Astrocyte (in vitro differentiated cells and primary cell): ENCODE results near the gene TSG101. TPM values are rescaled to one million over a fixed set of nuclear protein-coding genes. Genes with fewer than 3 reads are reported as not detected.

Experiments used
- DNase-seq: peaks from one replicate; pipeline ENCODE4 v3.0.0-alpha.2; 2010; ENCODE audit warnings: low read depth
- FAIRE-seq: peaks from 2 replicates; lab custom pipeline; 2011; peaks lifted over from hg19 to GRCh38; lab: Jason Lieb, UNC
- H2AFZ ChIP-seq: 2 replicates; pipeline ENCODE4 v1.6.0; 2012; ENCODE audit warnings: low read depth, low read length, inconsistent platforms
- H3K27ac ChIP-seq: 2 replicates; pipeline ENCODE4 v1.5.1; 2011; ENCODE audit warnings: low read depth, low read length, inconsistent platforms
- H3K27me3 ChIP-seq: 2 replicates; pipeline ENCODE4 v1.6.0; 2011; ENCODE audit warnings: low read length, inconsistent platforms; ENCODE audit not compliant: insufficient read depth
- H3K36me3 ChIP-seq: 2 replicates; pipeline ENCODE4 v1.5.1; 2011; ENCODE audit warnings: low read length, inconsistent platforms; ENCODE audit not compliant: insufficient read depth
- H3K4me1 ChIP-seq: 2 replicates; pipeline ENCODE4 v1.5.1; 2011; ENCODE audit warnings: low read length, inconsistent platforms; ENCODE audit not compliant: insufficient read depth
- H3K4me2 ChIP-seq: 2 replicates; pipeline ENCODE4 v1.6.0; 2012; ENCODE audit warnings: low read length, inconsistent platforms
- H3K4me3 ChIP-seq: 2 replicates; pipeline ENCODE4 v1.5.1; 2011; ENCODE audit warnings: low read depth, mild to moderate bottlenecking, low read length, inconsistent platforms; ENCODE audit not compliant: insufficient read depth
- H3K79me2 ChIP-seq: 2 replicates; pipeline ENCODE4 v1.6.0; 2012; ENCODE audit warnings: mild to moderate bottlenecking, low read length, inconsistent platforms; ENCODE audit not compliant: insufficient read depth
- H3K9ac ChIP-seq: 2 replicates; pipeline ENCODE4 v1.6.0; 2012; ENCODE audit warnings: mild to moderate bottlenecking, low read length, inconsistent platforms
- H3K9me3 ChIP-seq: 2 replicates; pipeline ENCODE4 v1.5.1; 2012; ENCODE audit warnings: low read depth, mild to moderate bottlenecking, low read length, inconsistent platforms; ENCODE audit not compliant: insufficient read depth
- H4K20me1 ChIP-seq: 2 replicates; pipeline ENCODE4 v1.6.0; 2012; ENCODE audit warnings: low read length, inconsistent platforms; ENCODE audit not compliant: insufficient read depth
- H3K27ac Mint-ChIP-seq: one replicate; pipeline ENCODE4 v1.8.0; 2021; ENCODE audit warnings: mild to moderate bottlenecking, mixed read lengths; ENCODE audit not compliant: unreplicated experiment
- H3K27me3 Mint-ChIP-seq: one replicate; pipeline ENCODE4 v1.8.0; 2021; ENCODE audit warnings: low read depth, mixed read lengths; ENCODE audit not compliant: unreplicated experiment
- H3K36me3 Mint-ChIP-seq: one replicate; pipeline ENCODE4 v1.8.0; 2021; ENCODE audit warnings: low read depth, mixed read lengths; ENCODE audit not compliant: unreplicated experiment
- H3K4me1 Mint-ChIP-seq: one replicate; pipeline ENCODE4 v1.8.0; 2021; ENCODE audit warnings: low read depth, mixed read lengths; ENCODE audit not compliant: unreplicated experiment
- H3K4me3 Mint-ChIP-seq: one replicate; pipeline ENCODE4 v1.8.0; 2021; ENCODE audit warnings: mild to moderate bottlenecking, moderate library complexity, mixed read lengths; ENCODE audit not compliant: unreplicated experiment
- H3K9me3 Mint-ChIP-seq: one replicate; pipeline ENCODE4 v1.8.0; 2021; ENCODE audit warnings: mild to moderate bottlenecking, mixed read lengths; ENCODE audit not compliant: unreplicated experiment
- CTCF ChIP-seq: IDR thresholded peaks from 2 replicates; pipeline ENCODE4 v1.5.1; 2011; ENCODE audit warnings: low read depth, mild to moderate bottlenecking, inconsistent platforms, low read length, moderate library complexity; ENCODE audit not compliant: insufficient read depth
- EZH2 ChIP-seq: IDR thresholded peaks from 2 replicates; pipeline ENCODE4 v1.6.1; 2012; ENCODE audit warnings: mild to moderate bottlenecking, low read length, inconsistent platforms; ENCODE audit not compliant: insufficient read depth
- total RNA-seq: library from RNA; stranded (reverse); gene quantifications from 2 replicates; pipeline ENCODE4 v1.2.1, GENCODE V29; 2021

The TSG101 gene
- total RNA-seq, 1 donor from 2014 or later, result 53.1 TPM

- Mint-ChIP-seq H3K27me3 (peaks cover 2% of the 10 kb centered on the region), H3K36me3 (peaks cover 2% of the 10 kb centered on the region), H3K9me3 (no peaks in the 10 kb centered on the region), H3K27ac (no peak overlapping the region), H3K4me1 (peaks cover 3% of the 10 kb centered on the region), H3K4me3 (no peak overlapping the region)
- Histone ChIP-seq H3K4me1 (no peaks in the 10 kb centered on the region), H4K20me1 (no peaks in the 10 kb centered on the region), H3K9ac (no peak overlapping the region), H3K4me2 (no peak overlapping the region), H3K4me3 (no peak overlapping the region), H3K36me3 (no peaks in the 10 kb centered on the region), H3K9me3 (no peaks in the 10 kb centered on the region), H2AFZ (no peak overlapping the region), H3K27me3 (no peaks in the 10 kb centered on the region), H3K79me2 (no peaks in the 10 kb centered on the region), H3K27ac (no peak overlapping the region)
- TF ChIP-seq CTCF (no peak), EZH2 (no peak)
- DNase-seq (peak; percentile 13), FAIRE-seq (no peak)
Measured at GRCh38 chr11:18452927-18453326, 73.8 kb downstream of the TSG101 start.

GRCh38 chr11:18449251-18449650 lies 77.5 kb downstream of the TSG101 start:
- Mint-ChIP-seq H3K4me3 (no peak overlapping the region), H3K4me1 (no peaks in the 10 kb centered on the region), H3K27ac (no peak overlapping the region), H3K27me3 (no peaks in the 10 kb centered on the region), H3K9me3 (no peaks in the 10 kb centered on the region), H3K36me3 (no peaks in the 10 kb centered on the region)
- Histone ChIP-seq H3K9me3 (no peaks in the 10 kb centered on the region), H3K4me3 (no peak overlapping the region), H4K20me1 (no peaks in the 10 kb centered on the region), H3K27ac (no peak overlapping the region), H3K4me1 (no peaks in the 10 kb centered on the region), H3K79me2 (no peaks in the 10 kb centered on the region), H3K4me2 (no peak overlapping the region), H3K9ac (no peak overlapping the region), H2AFZ (no peak overlapping the region), H3K27me3 (no peaks in the 10 kb centered on the region), H3K36me3 (no peaks in the 10 kb centered on the region)
- FAIRE-seq (no peak), DNase-seq (no peak)
- TF ChIP-seq EZH2 (no peak), CTCF (no peak)

GRCh38 chr11:18438691-18439090 lies 88.1 kb downstream of the TSG101 start:
- Mint-ChIP-seq H3K9me3 (no peaks in the 10 kb centered on the region), H3K27ac (no peak overlapping the region), H3K36me3 (no peaks in the 10 kb centered on the region), H3K4me1 (no peaks in the 10 kb centered on the region), H3K27me3 (no peaks in the 10 kb centered on the region), H3K4me3 (no peak overlapping the region)
- H3K4me2 ChIP-seq, result no peak overlapping the region
- no peaks in the 10 kb centered on the region for H3K79me2 ChIP-seq
- no peaks in the 10 kb centered on the region for H3K27me3 ChIP-seq
- no peaks in the 10 kb centered on the region for H4K20me1 ChIP-seq
- FAIRE-seq (no peak), DNase-seq (no peak)
- no peaks in the 10 kb centered on the region for H3K9me3 ChIP-seq
- no peaks in the 10 kb centered on the region for H3K4me1 ChIP-seq
- no peak overlapping the region for H2AFZ ChIP-seq
- TF ChIP-seq EZH2 (no peak), CTCF (no peak)
- no peak overlapping the region for H3K4me3 ChIP-seq
- H3K27ac ChIP-seq, result no peak overlapping the region
- no peak overlapping the region for H3K9ac ChIP-seq
- H3K36me3 ChIP-seq, result no peaks in the 10 kb centered on the region

Other genes starting within 250 kb of the TSG101 start
- 22.6 and 28.0 TPM in 2 replicates for gene HPS5, start 204.8 kb downstream of the TSG101 start, total RNA-seq
- gene GTF2H1, start 204.4 kb downstream of the TSG101 start, total RNA-seq, result 41.5 and 47.8 TPM in 2 replicates
- gene LDHA, start 132.4 kb downstream of the TSG101 start, total RNA-seq, result 852 and 929 TPM in 2 replicates
- not detected in 2 replicates for gene LDHC, start 114.6 kb downstream of the TSG101 start, total RNA-seq
- gene LDHAL6A, start 71.1 kb downstream of the TSG101 start, total RNA-seq, result not detected in 2 replicates
- 20.1 and 23.6 TPM in 2 replicates for gene UEVLD, start 61.8 kb upstream of the TSG101 start, total RNA-seq
- 2.7 and 2.9 TPM in 2 replicates for gene MISFA, start 72.8 kb upstream of the TSG101 start, total RNA-seq
- 19.7 and 24.4 TPM in 2 replicates for gene SPTY2D1, start 107.4 kb upstream of the TSG101 start, total RNA-seq
- gene TMEM86A, start 171.8 kb upstream of the TSG101 start, total RNA-seq, result 4.0 and 5.3 TPM in 2 replicates
- gene IGSF22, start 199.2 kb upstream of the TSG101 start, total RNA-seq, result 0.05 TPM in 1 of 2 replicates, not detected in the other